ENCODE measurements around the gene KRTAP10-1. TPM values are rescaled to one million over a fixed set of nuclear protein-coding genes. Genes with fewer than 3 reads are reported as not detected.

The KRTAP10-1 gene
- total and polyA plus RNA-seq, 2 of the 8 experiments (the other 6 are each of a cell fraction or from before 2014, with no cell fraction given), result 0.08 TPM; not detected in 1

DNA sequence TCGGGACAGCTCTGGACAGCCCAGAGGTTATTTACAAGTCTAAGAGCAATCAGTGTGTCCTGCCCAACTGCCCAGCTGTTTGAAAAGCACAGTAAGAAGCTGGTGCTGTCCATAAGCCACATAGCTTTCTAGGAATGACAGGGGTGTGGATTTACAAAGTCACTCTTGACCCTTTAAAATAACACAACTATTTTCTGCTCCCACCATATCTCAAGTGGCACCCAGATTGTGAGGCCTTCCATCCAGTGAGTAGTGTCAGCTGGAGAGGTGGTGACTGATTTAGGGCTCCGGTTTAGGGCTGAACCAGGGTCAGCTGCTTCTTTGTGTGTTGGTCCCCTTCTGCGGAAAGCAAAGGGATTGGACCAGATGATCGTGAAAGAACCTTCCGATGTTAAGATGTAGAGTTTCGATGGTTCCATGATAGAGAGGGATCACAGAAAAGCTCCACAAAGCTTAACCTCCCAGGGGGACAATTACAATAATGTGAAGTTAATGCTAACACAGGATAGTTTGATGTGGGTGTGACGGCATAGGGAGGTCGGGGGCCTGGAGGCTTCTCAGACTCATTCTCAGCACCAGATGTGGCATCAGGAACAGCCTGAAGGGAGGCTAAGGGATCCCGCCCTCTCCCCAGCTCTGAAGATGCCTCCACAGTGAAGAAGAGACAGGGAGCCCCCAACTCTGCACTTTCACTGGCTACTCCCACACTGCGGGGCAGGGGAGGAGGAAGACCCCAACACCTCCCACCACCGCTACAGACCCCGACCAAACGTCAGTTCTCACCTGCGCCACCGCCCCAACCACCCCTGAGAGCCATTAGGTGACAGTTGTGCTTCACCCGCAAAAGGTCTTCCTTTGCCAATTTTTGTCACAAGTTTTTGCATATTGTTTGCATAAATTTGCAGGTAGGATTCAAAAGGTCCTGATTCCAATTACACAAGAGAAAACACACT is 44.1 kb downstream of the KRTAP10-1 start (continued):
- TF ChIP-seq SP2 (IDR thresholded peaks at IDR 0.05; ENCODE audit: low read length) (no peak), CHD2 (IDR thresholded peaks at IDR 0.05; ENCODE audit: low read length) (no peak), JUN (IDR thresholded peaks at IDR 0.05; ENCODE audit: low read depth, low read length) (no peak)

Measured in H1 (cell line).